NOMO-1 treated with dmso at 0.1 percent for 144 hours (cell line): ENCODE measurements around the gene NXPH1.

Source experiments
- DNase-seq: peaks from one replicate; lab custom pipeline; 2025; ENCODE audit not compliant: unreplicated experiment; lab: John Stamatoyannopoulos, UW

NXPH1 gene

DNA sequence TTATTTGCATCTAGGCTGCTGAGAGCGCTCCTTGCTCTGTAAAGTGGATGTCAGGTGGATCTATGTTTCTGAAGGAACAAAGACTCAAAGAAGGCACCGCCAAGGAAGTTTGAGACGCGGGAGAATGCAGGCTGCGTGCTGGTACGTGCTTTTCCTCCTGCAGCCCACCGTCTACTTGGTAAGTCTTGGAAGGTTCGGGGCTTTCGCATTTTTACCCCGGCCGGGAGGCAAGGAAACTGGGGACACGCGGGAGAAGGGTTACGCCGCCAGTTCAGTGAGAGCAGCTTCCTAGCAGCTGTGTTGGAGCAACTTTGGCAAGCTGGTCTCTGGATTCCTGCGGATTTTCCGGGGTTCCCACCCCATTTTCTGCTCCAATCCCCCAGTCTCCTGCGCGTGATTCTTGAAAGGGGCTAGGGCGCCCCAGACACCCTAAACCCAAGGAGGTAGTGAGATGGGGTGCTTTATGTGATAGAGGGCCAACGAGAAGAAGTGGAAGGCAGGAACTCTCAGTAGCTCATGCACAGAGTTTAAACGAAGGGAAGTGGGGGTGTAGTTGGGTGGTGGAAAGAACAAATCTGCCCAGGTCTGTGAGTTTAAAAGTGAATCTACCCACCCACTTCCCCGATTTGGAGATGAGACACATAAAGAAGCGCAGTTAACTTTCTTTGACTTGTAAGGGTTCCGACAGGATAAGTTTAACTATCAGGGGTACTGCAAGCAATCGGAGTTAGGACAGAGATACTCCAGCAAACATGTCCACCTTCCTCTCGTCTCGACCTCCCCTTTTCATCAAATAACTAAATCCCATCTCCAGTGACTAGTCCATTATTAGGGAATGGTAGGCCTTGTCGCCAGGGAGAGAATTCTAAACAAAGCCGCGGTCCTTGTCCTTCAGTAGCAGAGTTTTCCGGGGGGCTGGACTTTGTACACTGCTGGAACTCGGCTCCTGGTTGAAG lies 2.5 kb downstream of the NXPH1 start:
- DNase-seq = no peak

DNA sequence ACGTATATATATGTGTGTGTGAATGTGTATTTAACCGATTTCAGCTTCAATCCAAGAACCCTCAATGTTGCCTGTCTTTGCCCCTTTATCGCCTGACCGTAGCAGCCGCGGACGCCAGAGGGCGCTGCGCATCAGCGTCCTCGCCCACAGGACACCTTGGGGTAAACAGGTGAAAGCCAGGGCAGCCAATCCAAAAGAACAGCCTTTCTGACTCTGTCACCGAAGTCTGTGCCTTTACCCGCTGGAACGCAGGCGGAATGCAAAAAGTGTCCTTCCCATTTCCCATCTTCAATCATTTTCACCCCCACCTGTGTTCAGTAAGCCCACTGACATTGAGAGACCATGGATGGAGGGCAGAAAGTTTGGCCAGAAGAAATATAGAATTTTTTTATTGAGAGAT lies 3.6 kb downstream of the NXPH1 start:
- no peak for DNase-seq

DNA sequence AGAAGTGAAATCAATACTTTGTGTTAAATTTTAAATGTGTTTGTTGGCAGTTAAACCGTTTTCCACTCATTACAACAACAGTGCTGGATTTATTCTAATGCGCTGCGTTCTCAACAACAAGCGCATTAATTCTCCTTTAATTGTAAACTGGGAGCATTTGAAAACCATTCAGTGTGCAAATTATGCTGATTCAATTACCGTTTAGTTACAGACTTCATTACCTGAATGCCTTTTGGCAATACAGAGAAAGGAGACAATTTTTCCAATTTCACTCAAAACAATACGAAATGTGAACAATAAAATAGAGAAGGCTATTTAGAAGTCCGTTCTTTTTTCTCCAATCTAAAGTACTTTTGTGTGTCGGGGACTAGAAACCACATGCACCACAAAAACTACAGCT lies 4.2 kb downstream of the NXPH1 start:
- DNase-seq = no peak

DNA sequence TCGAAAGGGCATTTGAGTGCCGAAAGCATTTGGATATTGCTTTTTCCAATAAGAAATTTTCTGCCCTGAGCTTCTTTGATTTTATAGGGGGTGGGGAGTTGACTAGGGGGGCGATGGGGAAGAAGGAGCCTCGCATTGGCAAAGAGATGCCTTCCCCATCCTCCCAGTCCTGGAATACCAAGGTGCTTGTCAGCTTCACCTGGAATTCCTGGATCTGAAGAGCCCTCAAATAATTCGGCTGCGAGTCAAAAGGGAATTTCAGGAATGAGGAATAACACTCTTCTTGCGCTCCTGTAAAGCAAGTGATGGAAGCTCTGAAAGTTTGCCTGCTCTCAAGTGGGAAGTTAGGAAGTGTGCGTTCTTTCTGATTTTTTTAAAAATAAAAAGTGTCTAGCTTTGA lies 7.3 kb downstream of the NXPH1 start:
- DNase-seq = no peak

DNA sequence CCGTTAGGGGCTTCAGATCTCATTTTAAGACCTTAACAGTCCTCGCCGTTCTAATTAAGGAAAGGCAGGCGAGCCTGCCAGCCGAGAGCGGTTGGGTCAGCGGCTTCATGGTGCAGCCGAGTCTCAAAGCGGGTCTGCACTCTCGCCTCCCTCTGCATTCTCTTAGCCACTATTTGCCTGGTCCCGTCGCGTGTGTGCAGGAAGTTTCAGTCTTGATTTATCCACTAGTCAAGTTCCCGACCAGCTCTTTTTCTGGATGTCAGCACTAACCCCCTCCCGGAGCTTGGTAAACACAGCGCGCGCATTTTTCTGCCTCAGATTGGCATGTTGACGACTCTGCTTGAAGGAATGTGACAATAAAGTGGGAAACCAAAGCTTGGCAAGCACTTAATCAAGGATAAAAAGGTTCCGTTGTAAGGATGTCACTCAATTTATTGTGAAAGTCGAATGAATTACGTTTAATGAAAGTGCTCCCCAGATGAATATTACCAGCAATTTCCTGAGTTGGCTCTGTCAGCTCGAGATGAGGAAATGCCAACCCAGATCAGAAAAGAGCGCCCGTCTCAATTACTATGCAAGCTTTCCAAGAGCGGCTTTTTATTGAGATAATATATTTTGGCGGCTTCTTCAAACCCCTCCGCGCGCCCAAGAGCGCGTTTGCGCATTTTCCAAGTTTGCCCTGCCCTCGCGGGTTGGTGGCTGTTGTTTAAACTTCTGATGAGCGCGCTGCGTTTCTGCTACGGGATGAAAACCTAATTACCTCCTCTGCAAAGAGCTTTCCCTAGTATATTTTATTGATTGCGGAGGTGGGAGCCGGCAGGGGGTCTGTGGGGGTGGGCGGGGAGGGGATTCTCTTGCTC lies 7.9 kb downstream of the NXPH1 start:
- DNase-seq = no peak

DNA sequence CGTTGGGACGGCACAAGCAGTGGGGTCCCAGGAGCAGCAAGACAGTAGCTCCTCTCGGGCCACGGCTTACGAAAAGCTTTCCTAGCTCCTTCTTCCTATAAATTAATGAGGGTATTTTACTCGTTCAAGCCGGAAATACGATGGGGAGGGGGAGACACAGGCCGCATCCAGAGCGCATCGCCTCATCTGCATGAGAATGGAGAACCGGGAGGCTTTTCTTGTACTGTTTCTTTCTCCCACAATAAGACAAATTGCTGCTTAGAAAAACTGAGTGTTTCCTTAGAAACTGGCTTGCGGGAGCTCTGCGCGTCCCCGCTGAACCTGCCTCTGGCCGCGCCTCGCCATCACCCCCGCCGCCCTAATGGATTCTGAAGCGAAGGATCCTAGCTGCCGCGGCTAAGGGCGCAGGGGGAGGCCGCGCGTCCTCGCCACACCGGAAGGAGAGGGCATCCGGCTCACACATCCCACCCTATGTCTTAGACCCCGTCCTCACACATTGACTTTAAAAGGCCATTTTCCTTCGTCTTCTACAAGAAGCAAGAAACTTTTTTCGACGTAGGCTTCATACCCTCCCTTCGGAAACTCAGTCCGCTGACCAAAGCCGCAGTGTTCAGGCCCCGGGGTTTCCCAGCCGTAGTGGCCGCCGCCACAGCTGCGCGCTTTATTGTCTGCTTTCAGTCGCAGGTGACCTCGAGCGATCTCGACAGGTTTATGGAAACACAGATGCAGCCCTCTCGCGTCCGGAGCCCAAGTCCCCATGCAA lies 8.8 kb downstream of the NXPH1 start:
- DNase-seq = no peak

DNA sequence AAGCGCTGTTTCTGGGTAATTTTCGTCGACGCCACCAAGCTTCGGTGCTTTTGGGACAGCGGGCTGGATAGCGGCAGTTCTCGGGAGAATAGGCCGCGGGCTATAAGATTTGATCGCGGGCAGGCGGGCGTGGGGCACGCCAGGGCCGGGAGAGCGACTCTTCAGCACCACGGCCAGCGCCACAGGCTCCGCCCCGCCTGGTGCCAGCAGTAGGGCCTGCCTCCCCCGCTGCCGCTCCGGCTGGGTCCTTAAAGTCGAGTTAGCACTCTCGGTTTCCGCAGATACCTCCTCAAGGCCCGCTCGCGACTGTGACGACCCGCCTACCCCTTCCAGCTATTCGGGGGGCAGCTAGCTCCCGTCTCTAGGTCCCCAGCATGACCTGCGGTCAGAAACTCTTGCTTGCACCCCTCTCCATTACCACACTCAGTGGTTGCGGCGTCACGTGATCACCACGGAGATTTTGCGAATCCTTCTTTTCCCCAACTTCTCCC lies 9.4 kb downstream of the NXPH1 start:
- no peak for DNase-seq

DNA sequence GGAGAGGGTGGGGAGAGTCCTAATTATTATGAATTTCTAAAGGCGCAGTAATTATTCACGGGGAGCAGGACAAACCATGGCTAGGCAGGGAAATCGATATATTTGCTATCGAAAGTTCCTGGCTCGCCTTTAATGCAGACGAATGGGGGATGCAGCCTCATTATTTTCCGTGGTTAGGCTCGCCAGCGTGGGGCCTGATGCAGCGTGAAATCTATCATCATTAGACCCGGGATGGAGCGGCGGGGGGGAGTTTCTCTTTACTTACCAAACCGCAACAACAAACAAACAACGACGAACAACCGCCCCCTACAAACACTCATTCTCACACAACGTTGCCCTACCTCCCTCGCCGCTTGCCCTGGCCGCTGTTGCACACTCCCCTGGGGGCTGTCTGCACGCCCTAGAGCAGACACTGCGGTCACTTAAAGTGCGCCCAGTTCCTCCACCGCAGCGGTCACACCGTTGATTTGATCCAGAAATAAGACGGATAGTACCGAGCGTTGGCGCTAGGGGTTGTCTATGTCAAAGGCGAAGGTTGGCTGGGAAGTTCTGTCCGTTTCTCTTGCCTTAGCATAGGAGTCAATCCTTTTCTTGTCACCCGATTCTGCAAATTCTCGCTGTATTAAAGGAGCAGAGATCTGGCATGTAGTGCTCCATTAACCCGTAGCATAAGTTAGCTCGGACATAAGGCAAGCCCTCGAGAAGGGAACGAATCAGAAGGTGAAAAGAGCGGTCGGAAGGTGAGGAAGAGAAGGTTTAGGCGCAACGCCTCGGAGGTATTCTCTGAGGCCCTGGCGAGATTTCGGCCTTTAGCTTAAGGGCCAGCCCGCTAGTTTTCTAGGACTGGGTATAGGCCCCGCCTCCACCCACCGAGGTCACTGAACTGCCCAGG lies 10.4 kb downstream of the NXPH1 start:
- no peak for DNase-seq

DNA sequence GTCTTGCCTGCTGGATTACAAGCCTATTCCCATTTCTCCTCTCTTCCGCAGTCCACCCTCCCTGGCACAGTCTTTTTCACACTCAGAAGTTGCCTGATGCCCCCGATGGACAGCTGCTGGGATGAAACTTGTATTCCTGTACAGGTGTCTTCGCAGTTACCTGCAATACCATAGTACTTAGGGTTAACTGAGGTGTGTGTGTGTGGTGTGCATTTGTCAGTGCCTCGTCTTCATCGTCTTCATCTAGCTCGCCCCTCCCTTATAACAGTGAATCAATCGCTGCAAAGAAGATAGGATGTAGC lies 11.0 kb downstream of the NXPH1 start:
- no peak for DNase-seq

DNA sequence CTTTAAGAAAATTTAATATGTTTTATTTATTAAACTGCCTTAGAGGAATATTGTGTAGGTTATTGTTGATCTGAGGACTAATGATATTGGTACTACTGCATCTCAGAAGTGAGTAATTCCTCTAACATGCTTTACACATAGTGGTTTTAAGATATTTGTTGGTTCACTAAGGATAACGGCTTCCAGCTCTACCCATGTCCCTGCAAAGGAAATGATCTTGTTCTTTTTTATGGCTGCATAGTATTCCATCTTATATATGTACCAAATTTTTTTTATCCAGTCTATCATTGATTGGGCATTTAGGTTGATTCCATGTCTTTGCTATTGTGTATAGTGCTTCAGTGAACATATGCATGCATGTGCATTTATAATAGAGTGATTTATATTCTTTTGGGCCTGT lies 20.1 kb downstream of the NXPH1 start:
- DNase-seq = no peak

DNA sequence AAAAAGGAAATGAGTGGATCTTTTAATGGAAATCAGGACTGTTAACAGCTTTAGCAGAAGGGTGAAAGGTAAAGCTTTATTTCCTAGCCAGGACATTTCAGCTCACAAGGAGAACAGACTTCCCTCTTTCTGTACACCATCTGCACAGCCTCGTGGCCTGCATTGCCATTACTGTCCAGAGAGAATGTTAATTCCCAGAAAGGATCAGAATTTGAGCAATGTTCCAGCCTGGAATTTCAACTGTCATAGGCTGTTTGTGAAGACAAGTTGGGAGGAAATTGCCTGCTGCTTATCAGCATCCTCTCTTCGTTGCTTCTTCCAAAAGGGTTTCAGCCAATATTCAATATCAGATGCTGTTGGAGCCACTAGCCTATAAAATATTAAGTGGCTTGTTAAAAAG lies 22.0 kb downstream of the NXPH1 start:
- no peak for DNase-seq

DNA sequence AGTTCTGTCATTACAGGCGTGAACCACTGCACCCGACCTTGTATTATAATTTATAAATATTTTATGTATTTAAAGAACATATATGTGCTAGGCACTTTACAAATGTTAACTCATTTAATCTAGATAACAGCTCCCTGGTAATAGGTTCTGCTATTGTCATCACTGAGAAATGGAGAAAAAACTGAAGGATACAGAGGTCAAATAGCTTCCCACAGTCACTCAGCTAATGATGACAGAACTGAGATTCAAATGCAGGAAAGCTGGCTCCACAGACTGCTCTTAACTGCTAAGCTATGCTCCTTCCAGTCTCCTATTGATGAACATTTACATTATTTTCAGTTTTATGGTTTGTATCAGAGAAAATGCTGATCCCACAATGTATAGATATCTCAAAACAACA lies 28.9 kb downstream of the NXPH1 start:
- no peak for DNase-seq

DNA sequence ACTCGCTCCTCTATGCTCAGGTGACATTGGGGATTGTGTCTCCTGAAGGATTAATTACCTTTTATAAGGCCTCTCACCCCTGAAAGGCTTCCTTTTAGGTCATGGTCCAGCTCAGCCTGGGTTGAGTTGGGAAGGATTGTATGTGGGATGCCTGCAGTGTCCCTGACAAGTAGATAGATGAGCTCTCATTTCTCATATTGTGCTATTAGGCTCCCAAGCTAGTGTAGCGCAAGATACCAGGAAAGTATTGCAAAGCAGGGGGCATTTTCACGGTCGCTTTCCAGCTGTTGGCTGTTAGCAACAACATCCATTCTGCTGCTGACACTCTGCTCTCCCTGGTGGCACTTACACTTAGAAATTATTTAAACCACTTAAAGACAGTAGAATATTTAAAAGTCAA lies 31.9 kb downstream of the NXPH1 start:
- no peak for DNase-seq

DNA sequence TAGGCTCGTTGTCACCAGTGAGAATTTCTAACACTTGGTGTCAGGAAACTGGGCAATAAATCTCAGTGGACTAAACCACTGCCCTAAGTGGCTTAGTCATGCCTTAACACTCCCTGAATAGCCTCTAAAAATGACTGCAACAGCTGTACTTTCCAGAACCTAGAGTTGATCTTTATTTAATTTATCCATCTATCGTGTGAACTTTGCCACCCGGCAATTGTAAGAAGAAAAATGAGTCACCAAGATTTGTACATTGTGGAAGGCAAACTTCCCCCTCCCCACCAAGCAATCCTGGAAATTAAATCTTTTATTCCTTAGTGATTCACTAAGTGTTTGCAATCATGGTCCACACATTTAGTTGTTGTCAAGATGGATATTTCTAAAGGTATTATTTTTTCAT lies 47.1 kb downstream of the NXPH1 start:
- DNase-seq = no peak

DNA sequence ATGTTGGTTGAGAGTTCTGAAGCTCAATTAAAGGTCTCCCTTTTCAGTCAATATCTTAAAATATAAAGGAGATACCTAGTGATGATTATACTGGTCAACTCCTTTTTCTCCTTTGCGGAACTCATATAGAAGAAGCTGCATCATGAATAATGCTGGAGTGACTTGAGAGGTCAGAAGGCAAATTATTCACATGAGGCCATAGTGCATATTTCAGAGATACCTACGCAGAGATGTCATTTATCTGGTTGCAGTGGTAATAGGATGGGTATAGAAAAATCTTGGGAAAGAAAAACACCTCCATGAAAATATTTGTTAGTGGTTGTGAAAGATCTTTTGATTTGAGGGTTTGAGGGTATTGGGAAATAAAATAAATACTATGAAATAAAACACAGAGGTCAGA lies 47.7 kb downstream of the NXPH1 start:
- no peak for DNase-seq

DNA sequence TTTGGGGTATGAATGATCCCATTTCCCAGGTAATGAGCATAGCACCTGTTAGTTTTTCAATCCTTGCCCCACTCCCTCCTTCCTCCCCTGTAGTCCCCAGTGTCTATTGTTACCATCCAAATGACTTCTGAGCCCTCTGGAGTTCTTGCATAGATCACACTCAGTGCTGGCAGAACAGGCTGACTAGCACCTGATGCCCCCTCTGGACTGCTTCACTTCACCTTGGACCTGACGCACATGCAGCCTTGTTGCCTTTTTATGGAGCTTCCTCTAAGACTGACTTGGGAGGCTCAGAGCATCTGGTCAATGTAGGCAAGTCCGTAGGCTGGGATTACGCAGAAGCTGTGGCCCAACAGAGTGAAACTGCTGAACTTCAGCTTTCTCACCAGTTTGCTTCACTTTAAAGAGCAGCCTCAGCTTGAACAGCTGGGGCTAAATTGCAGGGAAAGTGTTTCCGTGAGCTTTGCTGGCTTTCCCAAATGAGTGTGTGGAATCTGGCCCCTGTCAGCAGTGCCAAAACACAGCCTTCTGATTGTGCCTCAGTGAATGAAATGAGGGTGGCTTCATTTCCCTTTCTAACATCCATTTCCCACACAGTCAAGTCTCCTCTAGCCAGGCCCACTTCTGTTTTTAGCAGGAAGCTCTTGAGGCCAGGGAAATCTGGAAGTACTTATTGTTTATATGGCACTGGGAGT lies 48.5 kb downstream of the NXPH1 start:
- peak; percentile 29 for DNase-seq

DNA sequence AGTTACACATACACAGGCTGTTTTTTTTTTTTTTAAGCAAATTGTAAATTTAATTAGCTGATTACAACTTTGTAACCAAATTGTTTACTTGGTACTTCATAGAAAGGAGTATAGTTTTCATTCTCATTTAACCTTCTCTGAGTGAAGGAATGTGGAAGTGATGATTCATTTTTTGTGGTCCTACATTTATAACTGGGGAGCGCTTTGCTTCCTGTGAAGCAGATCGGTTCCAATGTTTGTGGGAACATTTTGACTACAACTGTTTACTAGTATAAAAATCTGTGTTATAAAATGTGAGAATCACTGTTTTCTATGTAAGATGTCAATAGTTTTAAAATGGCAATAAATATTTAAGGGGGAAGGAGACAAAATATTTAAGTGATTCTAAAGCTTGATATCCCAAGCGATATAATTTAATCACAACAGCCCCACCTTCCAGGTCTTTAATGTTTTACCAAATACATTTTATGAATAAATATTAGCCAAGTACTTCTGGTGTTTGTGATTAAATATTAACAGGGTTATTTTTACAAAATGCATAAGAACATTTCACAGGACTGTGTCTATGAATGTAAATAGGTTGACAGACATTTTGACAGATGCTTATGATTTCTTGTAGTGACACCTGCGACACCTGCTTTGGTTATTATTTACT lies 57.1 kb downstream of the NXPH1 start:
- DNase-seq = no peak

DNA sequence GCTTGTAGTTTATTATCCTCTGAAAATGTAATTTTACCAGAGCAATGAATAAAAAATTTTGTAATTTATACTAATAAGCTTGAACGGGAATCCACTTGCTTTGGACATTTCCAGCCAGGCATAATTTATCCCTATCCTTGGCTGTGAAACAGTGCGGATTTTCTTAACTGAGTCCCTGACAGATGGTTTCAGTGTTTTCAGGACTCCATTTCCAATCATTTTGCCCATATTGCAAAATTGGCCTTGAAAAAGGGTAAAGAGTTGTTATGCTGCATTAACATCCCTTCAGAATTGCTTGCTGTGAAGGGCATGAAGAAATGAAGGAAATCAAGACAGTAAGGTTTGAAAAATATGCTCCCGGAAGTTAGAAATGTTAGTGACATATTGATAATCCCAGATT lies 57.7 kb downstream of the NXPH1 start:
- no peak for DNase-seq
